ENCODE measurements around the gene TNNI2. TPM values are rescaled to one million over a fixed set of nuclear protein-coding genes. Genes with fewer than 3 reads are reported as not detected.

Gene TNNI2
- total and polyA plus RNA-seq, 10 of the 15 experiments (the other 5 are each of a cell fraction or from before 2014, with no cell fraction given): 0.14 to 0.79 (median 0.37) TPM; not detected in 4

DNA sequence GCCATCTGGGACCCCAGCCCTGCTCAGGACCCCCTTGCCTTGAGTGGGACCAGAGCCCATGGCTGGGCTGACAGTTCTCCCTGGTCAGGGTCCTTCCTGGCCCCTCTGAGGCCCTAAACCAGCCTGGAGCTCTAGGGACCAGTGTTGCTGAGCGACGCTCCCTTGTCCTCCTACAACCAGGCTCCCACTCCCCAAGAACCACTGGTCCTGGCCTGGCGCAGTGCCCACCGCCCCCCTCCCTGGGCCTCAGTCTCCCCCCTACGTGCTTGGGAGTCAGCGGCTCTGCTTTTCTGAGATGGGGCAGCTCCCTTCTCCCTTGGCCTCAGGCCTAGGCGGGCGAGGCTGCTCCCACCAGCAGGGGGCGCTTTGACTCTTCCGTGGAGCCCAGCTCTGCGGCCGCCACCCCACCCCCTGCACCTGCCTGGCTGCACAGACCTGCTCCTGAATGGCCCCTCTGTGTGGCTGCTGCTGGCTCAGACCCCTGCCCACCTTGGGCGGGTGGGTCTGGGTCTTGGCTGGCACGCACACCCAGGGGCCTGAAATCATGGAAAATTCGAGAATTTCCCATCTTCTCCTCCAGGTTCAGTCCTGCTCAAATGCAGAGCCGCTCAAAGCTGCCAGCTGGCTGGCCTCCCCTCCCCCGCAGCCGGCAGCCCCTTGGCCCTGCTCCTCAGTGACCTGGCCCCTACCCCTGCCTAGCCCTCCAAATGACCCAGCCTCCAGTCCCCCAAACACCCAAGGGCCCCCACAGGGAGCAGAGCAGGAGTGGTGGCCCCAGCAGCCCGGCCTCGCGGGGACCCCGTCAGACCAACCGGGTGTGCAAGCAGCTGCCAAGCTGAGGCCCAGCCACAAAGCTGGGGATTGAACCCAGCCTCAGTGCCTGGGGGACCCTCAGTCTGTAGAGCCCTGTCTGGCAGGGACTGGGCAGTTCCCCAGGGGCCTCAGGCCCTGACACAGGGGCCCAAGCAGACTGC is 43.8 kb downstream of the TNNI2 start (continued):
- TF ChIP-seq, protein P1, sequence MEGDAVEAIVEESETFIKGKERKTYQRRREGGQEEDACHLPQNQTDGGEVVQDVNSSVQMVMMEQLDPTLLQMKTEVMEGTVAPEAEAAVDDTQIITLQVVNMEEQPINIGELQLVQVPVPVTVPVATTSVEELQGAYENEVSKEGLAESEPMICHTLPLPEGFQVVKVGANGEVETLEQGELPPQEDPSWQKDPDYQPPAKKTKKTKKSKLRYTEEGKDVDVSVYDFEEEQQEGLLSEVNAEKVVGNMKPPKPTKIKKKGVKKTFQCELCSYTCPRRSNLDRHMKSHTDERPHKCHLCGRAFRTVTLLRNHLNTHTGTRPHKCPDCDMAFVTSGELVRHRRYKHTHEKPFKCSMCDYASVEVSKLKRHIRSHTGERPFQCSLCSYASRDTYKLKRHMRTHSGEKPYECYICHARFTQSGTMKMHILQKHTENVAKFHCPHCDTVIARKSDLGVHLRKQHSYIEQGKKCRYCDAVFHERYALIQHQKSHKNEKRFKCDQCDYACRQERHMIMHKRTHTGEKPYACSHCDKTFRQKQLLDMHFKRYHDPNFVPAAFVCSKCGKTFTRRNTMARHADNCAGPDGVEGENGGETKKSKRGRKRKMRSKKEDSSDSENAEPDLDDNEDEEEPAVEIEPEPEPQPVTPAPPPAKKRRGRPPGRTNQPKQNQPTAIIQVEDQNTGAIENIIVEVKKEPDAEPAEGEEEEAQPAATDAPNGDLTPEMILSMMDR (IDR thresholded peaks at IDR 0.05 in 2 of 3, conservative IDR thresholded peaks at IDR 0.05 in 1 of 3; ENCODE audit: control insufficient read depth in 2 of 3, extremely low read depth in 1 of 3, insufficient read depth in 1 of 3, low read depth in 3 of 3, low read length in 3 of 3): peak; percentile 84 to 93 (median 92)
- peak; percentile 76; the same call in 1 of the 2 replicates for TF ChIP-seq SMC3 (IDR thresholded peaks at IDR 0.05; ENCODE audit: borderline replicate concordance, low read length)
- no peak for TF ChIP-seq SMARCA5 (IDR thresholded peaks at IDR 0.05)
- peak; percentile 53; the same call in 1 of the 2 replicates for TF ChIP-seq TCF12 (IDR thresholded peaks at IDR 0.05; ENCODE audit: low read depth, low read length)
- TF ChIP-seq CHD1 (IDR thresholded peaks at IDR 0.05; ENCODE audit: low read depth, low read length): no peak
- TF ChIP-seq ZZZ3 (IDR thresholded peaks at IDR 0.05; ENCODE audit: control insufficient read depth, insufficient read length, low read depth): no peak
- TF ChIP-seq CHD2 (IDR thresholded peaks at IDR 0.05; ENCODE audit: borderline replicate concordance, low read depth, low read length): peak; percentile 60; the same call in 1 of the 2 replicates
- TF ChIP-seq YY1 (IDR thresholded peaks at IDR 0.05; ENCODE audit: low read depth, low read length): peak; percentile 74
- no peak for TF ChIP-seq FOXM1 (IDR thresholded peaks at IDR 0.05; ENCODE audit: low read depth, low read length)
- no peak for TF ChIP-seq E4F1 (IDR thresholded peaks at IDR 0.05; ENCODE audit: borderline replicate concordance, partially characterized antibody)
- TF ChIP-seq E2F4 (IDR thresholded peaks at IDR 0.05; ENCODE audit: low read depth, low read length): no peak
